WERI-Rb-1 (cell line): Measurements from ENCODE around the gene PRKAG2.
A peak's percentile ranks its signal among the peaks of the same experiment; 100 is the strongest.

Source experiments
- DNase-seq: peaks from one replicate; pipeline ENCODE4 v3.0.0-alpha.2; 2020
- H3K27ac ChIP-seq: fragments of 250-450 bp; sonication (Bioruptor Pico); 2 replicates; pipeline ENCODE4 v1.5.1; 2020; ENCODE audit warnings: mild to moderate bottlenecking, moderate library complexity
- H3K27me3 ChIP-seq: fragments of 250-450 bp; sonication (Bioruptor Pico); 2 replicates; pipeline ENCODE4 v1.5.1; 2021; ENCODE audit warnings: mild to moderate bottlenecking, low read depth, moderate library complexity; ENCODE audit not compliant: insufficient read depth, severe bottlenecking
- H3K36me3 ChIP-seq: fragments of 250-450 bp; sonication (Bioruptor Pico); 2 replicates; pipeline ENCODE4 v1.5.1; 2020; ENCODE audit warnings: mild to moderate bottlenecking, moderate library complexity
- H3K4me3 ChIP-seq: 2 replicates; pipeline ENCODE4 v1.5.1; 2011; ENCODE audit warnings: low read depth, mild to moderate bottlenecking, control low read depth, low read length
- H3K9me3 ChIP-seq: fragments of 250-450 bp; sonication (Bioruptor Pico); 2 replicates; pipeline ENCODE4 v1.5.1; 2021; ENCODE audit warnings: mild to moderate bottlenecking, moderate library complexity; ENCODE audit not compliant: severe bottlenecking
- TF ChIP-seq, protein P1 (sequence below): IDR thresholded peaks from 2 replicates; pipeline ENCODE4 v1.5.1; 2011; ENCODE audit warnings: low read depth, mild to moderate bottlenecking, control low read depth, inconsistent platforms, low read length

Gene PRKAG2

DNA sequence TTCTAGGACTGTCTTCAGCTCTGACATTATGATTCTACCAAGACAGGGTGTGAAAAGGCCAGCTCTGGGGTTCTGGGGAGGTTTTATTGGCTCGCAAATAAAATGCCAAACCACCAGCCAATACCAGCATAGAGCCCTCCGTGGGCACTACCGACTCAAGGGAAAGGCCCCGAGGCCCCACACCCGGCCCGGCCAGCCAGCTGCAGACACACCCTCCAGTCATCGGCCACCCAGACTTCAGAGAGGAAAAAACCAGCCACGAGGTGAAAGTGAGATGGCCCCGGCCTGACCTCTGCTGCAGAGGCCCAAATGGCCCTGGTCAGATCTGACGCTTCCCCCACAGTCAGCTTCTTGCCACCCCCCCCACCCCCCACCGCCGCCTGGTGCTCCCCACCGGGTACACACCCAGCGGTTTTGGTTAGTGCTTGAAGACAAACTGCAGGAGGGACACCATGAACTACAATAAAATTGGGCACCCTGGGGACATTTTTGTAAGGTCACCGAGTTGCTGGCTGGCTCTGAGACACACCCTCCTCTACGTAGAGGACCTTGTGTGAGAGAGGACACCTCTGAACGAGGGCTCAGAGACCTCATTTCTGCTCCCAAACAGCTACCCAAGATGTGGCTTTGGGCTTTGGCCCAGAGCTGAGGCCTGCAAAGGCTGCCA lies 79.9 kb downstream of the PRKAG2 start:
- H3K36me3 ChIP-seq, result no peaks in the 10 kb centered on the region
- no peak for DNase-seq
- no peak overlapping the region for H3K27ac ChIP-seq
- no peaks in the 10 kb centered on the region for H3K9me3 ChIP-seq
- TF ChIP-seq, protein P1, sequence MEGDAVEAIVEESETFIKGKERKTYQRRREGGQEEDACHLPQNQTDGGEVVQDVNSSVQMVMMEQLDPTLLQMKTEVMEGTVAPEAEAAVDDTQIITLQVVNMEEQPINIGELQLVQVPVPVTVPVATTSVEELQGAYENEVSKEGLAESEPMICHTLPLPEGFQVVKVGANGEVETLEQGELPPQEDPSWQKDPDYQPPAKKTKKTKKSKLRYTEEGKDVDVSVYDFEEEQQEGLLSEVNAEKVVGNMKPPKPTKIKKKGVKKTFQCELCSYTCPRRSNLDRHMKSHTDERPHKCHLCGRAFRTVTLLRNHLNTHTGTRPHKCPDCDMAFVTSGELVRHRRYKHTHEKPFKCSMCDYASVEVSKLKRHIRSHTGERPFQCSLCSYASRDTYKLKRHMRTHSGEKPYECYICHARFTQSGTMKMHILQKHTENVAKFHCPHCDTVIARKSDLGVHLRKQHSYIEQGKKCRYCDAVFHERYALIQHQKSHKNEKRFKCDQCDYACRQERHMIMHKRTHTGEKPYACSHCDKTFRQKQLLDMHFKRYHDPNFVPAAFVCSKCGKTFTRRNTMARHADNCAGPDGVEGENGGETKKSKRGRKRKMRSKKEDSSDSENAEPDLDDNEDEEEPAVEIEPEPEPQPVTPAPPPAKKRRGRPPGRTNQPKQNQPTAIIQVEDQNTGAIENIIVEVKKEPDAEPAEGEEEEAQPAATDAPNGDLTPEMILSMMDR, result no peak
- no peaks in the 10 kb centered on the region for H3K27me3 ChIP-seq
- H3K4me3 ChIP-seq, result no peak overlapping the region

DNA sequence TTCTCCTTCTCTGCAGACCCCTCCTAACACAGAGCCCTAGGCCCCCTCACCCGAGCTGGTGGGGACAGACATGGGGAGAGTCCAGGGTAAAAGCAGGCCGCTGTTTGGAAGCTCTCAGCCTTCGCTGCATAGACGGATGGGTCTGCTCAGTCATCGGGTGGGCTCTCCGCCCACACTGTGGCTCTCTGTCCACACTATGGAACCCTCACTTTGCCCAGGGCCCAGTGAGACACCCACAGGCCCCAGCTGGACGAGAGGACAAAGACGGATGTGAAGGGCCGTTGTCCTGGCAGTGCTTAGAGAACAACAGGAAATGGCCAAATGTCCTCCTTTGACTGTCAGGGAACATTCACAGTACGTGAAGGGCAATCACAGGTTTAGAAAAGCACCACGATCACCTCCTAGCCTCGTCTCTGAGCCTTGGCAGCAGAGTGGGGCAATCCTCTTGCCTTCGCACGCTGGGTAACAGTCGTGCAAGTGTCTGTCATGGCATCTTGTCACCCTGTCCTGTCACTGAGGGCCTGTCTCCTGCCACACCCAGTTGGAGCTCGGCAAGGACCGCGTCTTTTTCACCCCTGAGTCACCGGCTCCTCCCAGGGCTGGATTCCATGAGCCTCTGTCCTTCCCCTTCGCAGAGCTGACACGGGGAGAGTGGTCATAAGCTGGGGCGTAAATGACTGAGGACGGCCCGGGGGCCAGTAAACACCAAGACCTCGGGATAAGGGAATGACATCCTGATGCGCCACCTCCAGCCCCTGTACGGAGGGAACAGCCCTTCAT lies 80.6 kb downstream of the PRKAG2 start:
- H3K9me3 ChIP-seq, result no peaks in the 10 kb centered on the region
- DNase-seq, result no peak
- no peak overlapping the region for H3K27ac ChIP-seq
- no peaks in the 10 kb centered on the region for H3K36me3 ChIP-seq
- TF ChIP-seq, protein P1, result no peak
- no peak overlapping the region for H3K4me3 ChIP-seq
- no peaks in the 10 kb centered on the region for H3K27me3 ChIP-seq

DNA sequence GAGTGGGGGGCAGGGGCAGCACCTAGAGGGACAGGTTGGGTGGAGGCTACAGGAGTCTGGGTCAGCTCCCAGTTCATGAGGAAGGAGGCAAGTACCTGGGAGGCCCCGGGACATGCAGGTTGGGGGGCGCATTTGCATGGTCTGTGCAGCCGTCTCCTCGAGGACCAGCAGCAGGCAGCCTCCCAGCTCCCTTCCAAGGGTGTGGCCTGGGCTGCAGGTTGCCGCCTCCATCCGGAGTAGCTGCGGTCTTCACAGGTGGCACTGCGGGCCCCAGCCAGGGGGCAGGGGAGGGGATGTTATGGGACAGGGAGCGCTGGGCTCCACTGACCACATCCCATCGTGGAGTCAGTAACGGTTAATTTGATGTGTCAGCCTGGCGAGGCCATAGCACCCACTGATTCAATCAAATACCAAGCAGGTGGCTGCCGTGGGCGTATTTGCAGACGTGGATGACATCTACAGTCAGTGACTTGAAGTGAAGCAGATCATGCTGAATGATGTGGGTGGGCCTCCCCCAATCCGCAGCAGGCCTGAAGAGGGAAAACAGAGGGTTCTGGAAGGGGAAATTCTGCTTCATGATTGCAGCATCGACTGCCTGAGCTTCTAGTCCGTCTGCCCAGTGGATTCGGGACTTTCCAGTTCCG lies 81.6 kb downstream of the PRKAG2 start:
- DNase-seq, result no peak

DNA sequence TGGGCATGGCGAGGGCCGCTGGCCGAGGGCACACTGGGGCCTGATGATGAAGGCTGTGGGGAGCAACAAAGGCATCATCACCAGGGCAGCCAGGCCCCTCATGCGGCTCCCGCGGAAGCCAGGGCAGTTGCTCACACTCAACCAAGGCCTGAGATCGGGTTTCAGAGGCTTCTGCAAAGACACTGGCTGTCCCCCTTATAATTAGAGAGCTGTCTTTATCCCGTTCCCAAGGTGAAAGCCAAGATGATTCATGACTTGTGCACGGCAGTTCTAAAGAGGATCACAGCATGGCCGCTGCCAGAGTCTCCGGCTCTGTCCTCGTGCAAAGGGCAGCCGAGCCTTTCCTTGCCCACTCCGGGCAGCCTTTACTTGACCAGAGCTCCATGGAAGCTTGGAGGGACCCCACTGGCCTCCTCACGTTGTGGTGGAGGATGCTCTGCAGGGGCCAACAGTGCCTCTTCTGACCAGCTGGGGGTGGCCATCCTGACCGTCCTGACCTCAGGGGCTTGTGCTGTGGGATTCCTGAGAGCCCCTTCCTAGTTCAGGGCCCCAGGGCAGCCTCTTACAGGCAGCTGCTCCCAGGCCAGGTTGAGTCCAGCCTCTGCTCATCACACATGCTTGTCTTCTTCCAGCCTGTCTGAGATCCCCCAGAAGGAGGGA lies 82.3 kb downstream of the PRKAG2 start:
- TF ChIP-seq, protein P1, result peak; percentile 7; the same call in 1 of the 2 replicates
- no peak overlapping the region for H3K4me3 ChIP-seq
- H3K27me3 ChIP-seq, result no peaks in the 10 kb centered on the region
- no peak overlapping the region for H3K27ac ChIP-seq
- H3K36me3 ChIP-seq, result no peaks in the 10 kb centered on the region
- peak; percentile 35 for DNase-seq
- H3K9me3 ChIP-seq, result no peaks in the 10 kb centered on the region

More for the DNA sequence above, 81.6 kb downstream of the PRKAG2 start:
- no peaks in the 10 kb centered on the region for H3K36me3 ChIP-seq
- TF ChIP-seq, protein P1, result no peak
- no peaks in the 10 kb centered on the region for H3K27me3 ChIP-seq
- H3K27ac ChIP-seq, result no peak overlapping the region
- no peaks in the 10 kb centered on the region for H3K9me3 ChIP-seq
- H3K4me3 ChIP-seq, result no peak overlapping the region

DNA sequence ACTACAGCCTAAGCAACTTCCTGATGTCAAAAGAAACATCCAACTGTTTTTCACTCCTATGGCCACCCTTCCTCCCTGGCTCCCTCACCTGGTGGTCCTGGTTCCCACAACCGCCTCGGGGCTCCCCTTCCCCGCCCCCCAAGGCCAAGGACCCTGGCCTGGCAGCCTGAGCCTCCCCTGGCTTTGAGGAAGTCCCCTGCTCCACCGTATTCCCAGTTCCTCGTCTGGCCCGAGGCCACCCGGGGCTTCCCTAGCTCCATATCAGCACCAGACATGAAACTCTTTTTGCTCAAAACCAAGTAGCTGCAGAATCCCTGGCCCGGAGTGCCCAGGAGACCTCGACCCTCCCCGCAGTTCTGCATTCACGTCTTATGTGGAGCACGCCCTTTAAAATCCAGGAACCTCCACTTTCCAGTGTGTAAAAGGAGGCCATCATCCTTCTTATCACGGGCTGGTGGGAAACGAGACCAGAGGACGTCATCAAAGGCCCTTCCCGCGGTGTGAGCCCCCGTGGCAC lies 82.9 kb downstream of the PRKAG2 start:
- no peak for DNase-seq
- TF ChIP-seq, protein P1, result no peak
- H3K9me3 ChIP-seq, result no peaks in the 10 kb centered on the region
- no peaks in the 10 kb centered on the region for H3K27me3 ChIP-seq
- no peaks in the 10 kb centered on the region for H3K36me3 ChIP-seq
- H3K4me3 ChIP-seq, result no peak overlapping the region
- H3K27ac ChIP-seq, result no peak overlapping the region
